ENCODE results near the gene LRCOL1. TPM values are rescaled to one million over a fixed set of nuclear protein-coding genes. Genes with fewer than 3 reads are reported as not detected.
A peak's percentile ranks its signal among the peaks of the same experiment; 100 is the strongest.

LRCOL1 gene
- total RNA-seq, 2 donors from 2014 or later, result 0.47 TPM; not detected in 1

DNA sequence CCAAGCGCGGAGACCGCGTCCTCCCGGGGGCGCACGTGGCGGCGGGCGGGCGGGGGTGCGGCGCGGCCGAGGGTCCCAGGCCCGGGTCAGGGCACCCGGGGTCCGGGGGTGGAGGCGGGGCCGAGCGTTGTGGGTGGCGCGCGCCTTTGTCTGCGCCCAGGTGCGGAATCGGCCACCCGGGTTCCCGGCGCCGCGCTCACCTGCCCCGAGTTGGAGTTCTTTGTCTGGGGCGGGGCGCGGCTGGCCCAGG is 50.1 kb downstream of the LRCOL1 start:
- Histone ChIP-seq H3K36me3 (no peaks in the 10 kb centered on the region), H3K4me3 (peak overlapping the region; percentile 74), H3K9ac (ENCODE audit: low read depth in 2 of 2, low read length in 2 of 2) (peak overlapping the region; percentile 51 to 63), H3K9me3 (no peaks in the 10 kb centered on the region), H3K27me3 (no peaks in the 10 kb centered on the region), H3K4me1 (peaks cover 7% of the 10 kb centered on the region), H3K27ac (no peak overlapping the region)
- peak; percentile 45 for DNase-seq
- TF ChIP-seq, protein P1, sequence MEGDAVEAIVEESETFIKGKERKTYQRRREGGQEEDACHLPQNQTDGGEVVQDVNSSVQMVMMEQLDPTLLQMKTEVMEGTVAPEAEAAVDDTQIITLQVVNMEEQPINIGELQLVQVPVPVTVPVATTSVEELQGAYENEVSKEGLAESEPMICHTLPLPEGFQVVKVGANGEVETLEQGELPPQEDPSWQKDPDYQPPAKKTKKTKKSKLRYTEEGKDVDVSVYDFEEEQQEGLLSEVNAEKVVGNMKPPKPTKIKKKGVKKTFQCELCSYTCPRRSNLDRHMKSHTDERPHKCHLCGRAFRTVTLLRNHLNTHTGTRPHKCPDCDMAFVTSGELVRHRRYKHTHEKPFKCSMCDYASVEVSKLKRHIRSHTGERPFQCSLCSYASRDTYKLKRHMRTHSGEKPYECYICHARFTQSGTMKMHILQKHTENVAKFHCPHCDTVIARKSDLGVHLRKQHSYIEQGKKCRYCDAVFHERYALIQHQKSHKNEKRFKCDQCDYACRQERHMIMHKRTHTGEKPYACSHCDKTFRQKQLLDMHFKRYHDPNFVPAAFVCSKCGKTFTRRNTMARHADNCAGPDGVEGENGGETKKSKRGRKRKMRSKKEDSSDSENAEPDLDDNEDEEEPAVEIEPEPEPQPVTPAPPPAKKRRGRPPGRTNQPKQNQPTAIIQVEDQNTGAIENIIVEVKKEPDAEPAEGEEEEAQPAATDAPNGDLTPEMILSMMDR (IDR thresholded peaks at IDR 0.05), result no peak
- intact Hi-C loops (cut with DNase I), result no loop called here

DNA sequence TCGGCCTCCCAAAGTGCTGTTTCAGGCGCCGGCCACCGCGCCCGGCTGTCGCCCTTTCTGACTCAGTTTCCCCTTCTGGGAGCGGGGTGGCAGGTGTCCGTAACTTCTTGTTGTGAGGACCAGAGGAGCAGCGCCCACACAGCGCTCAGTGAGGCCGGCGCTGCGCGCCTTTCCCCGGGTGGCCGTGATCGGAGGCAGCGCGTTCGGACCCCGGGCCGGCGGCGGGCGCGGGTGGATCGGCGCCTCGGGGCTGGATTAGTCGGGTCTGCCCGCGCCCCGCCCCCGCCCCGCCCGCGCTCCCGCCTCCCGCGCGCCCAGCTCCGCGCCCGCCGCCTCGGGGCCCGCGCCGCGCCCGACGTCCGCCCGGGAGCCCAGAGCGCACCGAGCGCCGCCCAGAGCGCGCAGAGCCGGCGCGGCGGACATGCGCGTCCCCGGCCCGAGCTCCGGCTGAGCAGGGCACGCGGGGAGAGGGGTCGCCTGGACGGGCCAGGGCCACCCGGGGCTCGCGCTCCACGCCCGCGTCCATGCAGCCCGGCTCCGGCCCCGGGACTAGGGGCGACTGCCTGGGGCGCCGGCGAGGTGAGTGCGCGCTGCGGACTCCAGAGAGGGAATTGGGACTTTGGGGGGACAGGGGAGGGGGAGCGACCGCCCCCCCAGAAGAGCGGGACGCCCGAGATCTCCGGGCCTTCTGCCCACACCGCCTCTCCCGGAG is 50.6 kb downstream of the LRCOL1 start:
- H3K36me3 ChIP-seq, result no peaks in the 10 kb centered on the region
- peaks cover 7% of the 10 kb centered on the region for H3K4me1 ChIP-seq
- intact Hi-C loops (cut with DNase I), result no loop called here
- H3K9me3 ChIP-seq, result no peaks in the 10 kb centered on the region
- no peak overlapping the region for H3K27ac ChIP-seq
- H3K4me3 ChIP-seq, result peak overlapping the region; percentile 74
- H3K27me3 ChIP-seq, result no peaks in the 10 kb centered on the region
- TF ChIP-seq, protein P1 (IDR thresholded peaks at IDR 0.05), result no peak
- peak overlapping the region in 1 of 2 donors; percentile 63 for H3K9ac ChIP-seq (ENCODE audit: low read depth in 2 of 2, low read length in 2 of 2)
- DNase-seq, result peak; percentile 45

DNA sequence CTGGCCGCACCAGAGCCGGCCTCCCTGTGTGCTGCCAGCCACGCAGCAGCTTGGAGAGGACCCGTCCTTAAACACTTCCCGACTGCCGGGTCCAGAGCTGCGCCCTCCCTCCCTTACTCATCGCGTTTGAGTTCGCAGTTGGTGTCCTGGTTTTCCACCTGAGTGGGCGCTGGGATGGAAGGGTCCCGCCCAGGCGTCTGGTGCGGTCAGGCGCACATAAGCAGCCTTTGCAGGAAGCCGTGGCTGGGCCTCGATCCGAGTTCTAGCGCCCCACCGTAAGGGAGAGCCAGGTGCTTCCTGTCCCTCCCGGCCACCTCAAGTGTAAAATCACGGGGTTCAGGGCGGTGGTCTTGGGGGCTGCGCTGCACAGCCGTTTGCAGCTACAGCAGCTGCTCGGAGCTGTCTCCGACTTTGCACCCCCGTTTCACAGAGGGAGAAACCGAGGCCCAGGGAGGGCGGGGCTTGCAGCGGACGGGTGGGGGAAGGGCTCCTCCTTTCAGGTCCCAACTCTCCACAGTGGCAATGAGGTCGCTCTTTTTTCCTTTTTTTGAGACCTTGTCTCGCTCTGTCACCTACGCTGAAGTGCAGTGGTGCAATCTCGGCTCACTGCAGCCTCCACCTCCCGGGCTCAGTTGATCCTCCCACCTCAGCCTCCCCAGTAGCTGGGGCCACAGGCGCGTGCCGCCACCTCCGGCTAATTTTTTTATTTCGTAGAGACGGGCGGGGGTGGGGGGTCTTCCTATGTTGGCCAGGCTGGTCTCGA is 51.3 kb downstream of the LRCOL1 start:
- TF ChIP-seq, protein P1 (IDR thresholded peaks at IDR 0.05), result no peak
- Histone ChIP-seq H3K27ac (no peak overlapping the region), H3K9me3 (no peaks in the 10 kb centered on the region), H3K4me1 (peaks cover 7% of the 10 kb centered on the region), H3K36me3 (no peaks in the 10 kb centered on the region), H3K4me3 (peak overlapping the region; percentile 74), H3K27me3 (no peaks in the 10 kb centered on the region), H3K9ac (ENCODE audit: low read depth in 2 of 2, low read length in 2 of 2) (peak overlapping the region in 1 of 2 donors; percentile 24)
- DNase-seq, result no peak
- intact Hi-C loops (cut with DNase I), result no loop called here

DNA sequence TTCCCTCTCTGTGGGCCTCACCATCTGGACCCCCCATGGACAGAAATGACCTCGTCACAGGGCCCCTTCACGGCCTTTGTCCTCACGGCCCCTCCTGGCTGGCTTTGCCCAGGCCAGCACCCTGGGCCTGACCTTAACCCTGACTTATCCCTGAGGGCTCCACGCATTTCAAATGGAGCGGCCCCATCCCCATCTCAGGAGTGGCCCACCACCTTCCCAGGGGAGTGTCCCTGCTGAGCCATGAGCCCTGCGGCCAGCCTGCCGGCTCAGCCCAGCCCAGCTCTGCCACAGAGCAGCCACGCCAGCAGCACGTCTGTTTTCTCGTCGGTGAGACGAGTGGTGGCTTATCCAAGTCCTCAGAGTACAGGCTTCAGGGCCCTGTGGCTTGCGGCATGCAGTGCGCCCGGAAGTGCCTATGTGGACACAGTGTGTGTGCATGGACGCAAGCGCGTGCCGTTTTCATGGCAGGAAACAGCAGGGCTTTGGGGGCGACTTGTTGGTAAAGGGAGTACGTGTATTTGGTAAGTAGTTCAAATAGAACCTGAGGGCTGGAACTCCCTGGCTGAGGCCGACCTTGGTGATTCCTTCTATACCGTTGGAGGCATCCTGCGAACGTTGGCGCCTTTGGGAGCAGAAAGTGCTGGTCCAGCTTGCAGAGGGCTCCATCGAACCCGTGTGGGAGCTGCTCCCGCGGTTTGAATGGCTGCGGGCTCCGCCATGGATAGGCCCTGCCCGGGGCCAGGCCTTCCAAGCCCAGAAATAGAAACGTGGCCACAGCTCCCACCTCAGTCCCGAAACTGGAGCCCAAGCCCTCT is 52.1 kb downstream of the LRCOL1 start:
- no peak for DNase-seq
- no peaks in the 10 kb centered on the region for H3K36me3 ChIP-seq
- no peaks in the 10 kb centered on the region for H3K27me3 ChIP-seq
- TF ChIP-seq, protein P1 (IDR thresholded peaks at IDR 0.05), result no peak
- intact Hi-C loops (cut with DNase I), result no loop called here
- no peak overlapping the region for H3K9ac ChIP-seq (ENCODE audit: low read depth in 2 of 2, low read length in 2 of 2)
- H3K4me1 ChIP-seq, result peaks cover 7% of the 10 kb centered on the region
- no peaks in the 10 kb centered on the region for H3K9me3 ChIP-seq
- H3K4me3 ChIP-seq, result no peak overlapping the region
- H3K27ac ChIP-seq, result no peak overlapping the region

DNA sequence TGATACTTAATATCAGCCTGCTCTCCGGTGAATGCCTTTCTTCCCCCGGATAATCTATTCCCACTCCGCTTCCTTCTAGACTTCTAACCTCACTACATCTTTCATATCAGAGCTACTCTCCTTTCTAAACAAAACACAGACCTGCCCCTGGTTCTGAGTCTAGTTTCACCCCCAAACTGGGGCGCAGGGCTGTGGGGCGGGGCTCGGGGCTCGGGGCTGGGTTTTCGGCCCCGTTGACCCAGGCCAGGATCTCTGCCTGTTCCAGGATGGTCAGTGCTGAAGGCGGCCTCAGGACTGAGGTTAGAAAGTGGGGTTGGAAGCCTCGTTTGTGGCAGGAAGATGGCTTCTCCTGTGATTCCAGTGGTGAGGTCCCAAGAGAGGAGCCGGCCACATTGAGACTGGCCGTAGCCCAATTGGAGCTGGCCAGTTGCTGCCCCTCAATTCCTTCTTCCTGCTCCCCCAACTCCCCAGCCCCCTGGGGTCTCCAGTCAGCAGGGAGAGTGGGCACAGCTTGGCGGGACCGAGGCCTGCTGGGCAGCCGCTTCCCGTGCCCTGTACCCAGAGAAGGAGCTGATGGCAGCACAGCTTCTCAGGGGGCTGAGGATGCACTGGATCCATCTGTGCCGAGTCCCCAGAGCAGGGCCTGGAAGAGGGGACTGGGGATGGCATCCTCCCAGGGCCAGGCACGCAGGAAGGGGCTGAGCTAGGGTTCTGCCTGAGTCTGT is 52.9 kb downstream of the LRCOL1 start:
- intact Hi-C loops (cut with DNase I), result no loop called here
- Histone ChIP-seq H3K9ac (ENCODE audit: low read depth in 2 of 2, low read length in 2 of 2) (no peak overlapping the region), H3K36me3 (no peaks in the 10 kb centered on the region), H3K4me1 (peaks cover 7% of the 10 kb centered on the region), H3K27me3 (no peaks in the 10 kb centered on the region), H3K4me3 (no peak overlapping the region), H3K9me3 (no peaks in the 10 kb centered on the region), H3K27ac (no peak overlapping the region)
- DNase-seq, result no peak
- TF ChIP-seq, protein P1 (IDR thresholded peaks at IDR 0.05), result no peak
